K562 (cell line): ENCODE measurements around the gene NPDC1. TPM values are rescaled to one million over a fixed set of nuclear protein-coding genes. Genes with fewer than 3 reads are reported as not detected.

Experiments
- ATAC-seq: fragments of 200-7000 bp; cut with Tn5 transposase; 3 replicates; pipeline ENCODE4 v1.9.1; 2020; ENCODE audit warnings: moderate library complexity
- BruUV-seq: library from RNA; stranded (reverse); fragments of 400-500 nt; replicated peaks from 2 replicates; lab custom pipeline; 2021; lab: Mats Ljungman, UMichigan
- CTCF ChIA-PET: fragments of 300-600 bp; formaldehyde crosslinking; extraction: SDS; loops from one replicate; lab custom pipeline; 2021; ENCODE audit warnings: low intra/inter-chr PET ratio; lab: Yijun Ruan, JAX
- POLR2A ChIA-PET: fragments of 300-600, 350-650 bp; sonication (Branson Sonifier 250); formaldehyde crosslinking; extraction: SDS; loops from one replicate; lab custom pipeline; 2021; ENCODE audit warnings: antibody characterized with exemption, inconsistent platforms; lab: Yijun Ruan, JAX
- DNase-seq, 4 experiments: peaks; one replicate each; pipeline versions ENCODE4 v3.0.0 to v3.0.0-alpha.2; 2011 to 2018; ENCODE audit warnings: low spot score in 3 of 4, mixed read lengths in 3 of 4; ENCODE audit errors: extremely low read depth in 1 of 4
- FAIRE-seq: peaks from 2 replicates; lab custom pipeline; 2011; peaks lifted over from hg19 to GRCh38; lab: Jason Lieb, UNC
- H2AFZ ChIP-seq: 2 replicates; pipeline ENCODE4 v1.6.0; 2011; ENCODE audit warnings: low read depth, low read length, control low read depth, inconsistent platforms
- H3K27ac ChIP-seq: fragments of 200-600 bp; 3 replicates; pipeline ENCODE4 v1.8.0; 2011; ENCODE audit warnings: low read depth, mild to moderate bottlenecking, control low read depth, inconsistent platforms, low read length, moderate library complexity, mixed read lengths; ENCODE audit errors: extremely low read depth
- H3K27me3 ChIP-seq, 2 experiments: fragments of 300-600 bp in 1 of 2; 2 replicates in 1 of 2; 3 replicates in 1 of 2; pipeline versions ENCODE4 v1.6.0 to v1.8.0; 2011; ENCODE audit warnings: inconsistent platforms in 2 of 2, low read length in 2 of 2, mild to moderate bottlenecking in 1 of 2, mixed read lengths in 1 of 2, moderate library complexity in 1 of 2; ENCODE audit not compliant: control insufficient read depth in 2 of 2, insufficient read depth in 2 of 2
- H3K36me3 ChIP-seq: fragments of 300-600 bp; 3 replicates; pipeline ENCODE4 v1.8.0; 2011; ENCODE audit warnings: mild to moderate bottlenecking, low read length, inconsistent platforms; ENCODE audit not compliant: control insufficient read depth, insufficient read depth
- H3K4me1 ChIP-seq, 2 experiments: fragments of 200-600 bp in 1 of 2; replicated peaks in 1 of 2; 2 replicates in 1 of 2; 3 replicates in 1 of 2; pipeline versions ENCODE4 v1.5.1 to v1.8.0; 2011; ENCODE audit warnings: inconsistent platforms in 2 of 2, low read length in 2 of 2, mild to moderate bottlenecking in 1 of 2, mixed read lengths in 1 of 2, moderate library complexity in 1 of 2; ENCODE audit not compliant: control insufficient read depth in 2 of 2, insufficient read depth in 2 of 2
- H3K4me2 ChIP-seq: 2 replicates; pipeline ENCODE4 v1.6.1; 2011; ENCODE audit warnings: low read length, control low read depth, inconsistent platforms, mixed read lengths; ENCODE audit not compliant: insufficient read depth
- H3K4me3 ChIP-seq: fragments of 200-600 bp; sonication (generic), shearing (Covaris generic); 2 replicates; pipeline ENCODE4 v1.5.1; 2016; ENCODE audit warnings: control low read depth, inconsistent platforms
- H3K79me2 ChIP-seq: fragments of 200-600 bp; 3 replicates; pipeline ENCODE4 v1.8.0; 2011; ENCODE audit warnings: low read length, inconsistent platforms; ENCODE audit not compliant: control insufficient read depth, insufficient read depth
- H3K9ac ChIP-seq, 2 experiments: 2 replicates each; pipeline versions ENCODE4 v1.6.0 to v1.6.1; 2011; ENCODE audit warnings: low read depth in 2 of 2, low read length in 2 of 2, control low read depth in 1 of 2, inconsistent platforms in 1 of 2, mild to moderate bottlenecking in 1 of 2, mixed read lengths in 1 of 2; ENCODE audit not compliant: insufficient read depth in 1 of 2
- H3K9me1 ChIP-seq: one replicate; pipeline ENCODE4 v1.6.0; 2011; ENCODE audit warnings: inconsistent platforms, mild to moderate bottlenecking, low read length, moderate library complexity; ENCODE audit not compliant: control insufficient read depth, insufficient read depth
- H3K9me3 ChIP-seq: replicated peaks from 2 replicates; pipeline ENCODE4 v1.5.1; 2011; ENCODE audit warnings: low read depth, low read length, inconsistent platforms; ENCODE audit not compliant: control insufficient read depth, insufficient read depth
- H4K20me1 ChIP-seq: replicated peaks from 2 replicates; pipeline ENCODE4 v1.6.1; 2011; ENCODE audit warnings: low read length, inconsistent platforms, mixed read lengths; ENCODE audit not compliant: control insufficient read depth, insufficient read depth
- FOS ChIP-seq: IDR thresholded peaks from 3 replicates; pipeline ENCODE4 v1.6.1; 2011; ENCODE audit not compliant: insufficient read length; ENCODE audit errors: extremely low read depth
- LEF1 ChIP-seq: fragments of 450-650 bp; IDR thresholded peaks from 2 replicates; pipeline ENCODE4 v1.6.1; 2016; ENCODE audit warnings: mild to moderate bottlenecking
- MCM2 ChIP-seq: fragments of 450-650 bp; IDR thresholded peaks from 2 replicates; pipeline ENCODE4 v1.6.1; 2017; ENCODE audit warnings: low read depth, mild to moderate bottlenecking
- MEIS2 ChIP-seq: fragments of 450-650 bp; IDR thresholded peaks from 2 replicates; pipeline ENCODE4 v1.6.1; 2014; ENCODE audit warnings: mild to moderate bottlenecking; ENCODE audit not compliant: partially characterized antibody
- MYNN ChIP-seq, 2 experiments: sonication (generic); formaldehyde crosslinking in 1 of 2; IDR thresholded peaks; 2 replicates each; pipeline versions ENCODE4 v1.5.0 to v1.6.1; 2016 to 2020; ENCODE audit warnings: antibody characterized with exemption in 1 of 2, missing genetic modification reagents in 1 of 2
- NFRKB ChIP-seq: fragments of 450-650 bp; IDR thresholded peaks from 2 replicates; pipeline ENCODE4 v1.6.1; 2016; ENCODE audit warnings: low read depth
- SRSF7 ChIP-seq: fragments of 200-400 bp; formaldehyde crosslinking; optimal IDR thresholded peaks from 2 replicates; pipeline ENCODE3; 2017; ENCODE audit warnings: mild to moderate bottlenecking, low read depth, low read length
- STAT5A ChIP-seq: IDR thresholded peaks from 2 replicates; pipeline ENCODE4 v1.6.1; 2012; ENCODE audit warnings: low read length, inconsistent platforms, borderline replicate concordance
- TAF7 ChIP-seq: fragments of 450-650 bp; IDR thresholded peaks from 2 replicates; pipeline ENCODE4 v1.6.1; 2016; ENCODE audit warnings: missing genetic modification characterization, missing compliant biosample characterization
- WGBS: fragments of 100-300 bp; shearing (Covaris generic); methylation state at CpG from one replicate; pipeline ENCODE4 v1.1.6; 2016; ENCODE audit warnings: low coverage, mixed read lengths; ENCODE audit not compliant: insufficient coverage; ENCODE audit errors: missing lambda C conversion rate; 5-methylcytosine and 5-hydroxymethylcytosine counted together
- in situ Hi-C: fragments of 300-500 bp; cut with MboI; formaldehyde crosslinking; loops from 4 replicates; pipeline ENCODE4 v1.15.0; 2018; ENCODE audit warnings: inconsistent platforms, mixed read lengths
- intact Hi-C: fragments of 100-400 bp; cut with micrococcal nuclease; formaldehyde crosslinking; loops from 2 replicates; pipeline ENCODE4 v1.14.2; 2022
- polyA plus RNA-seq, 8 experiments: library from polyadenylated mRNA; depleted of rRNA in 4 of 8; stranded (reverse) in 5 of 8; unstranded in 3 of 8; fragments of >200 nt; fragmentation: Nextera tagmentation in 2 of 8; fragmentation: Illumina TruSeq in 1 of 8; extraction: Ambion mirVana in 2 of 8; extraction: Trizol in 1 of 8; gene quantifications; 2 replicates each; pipeline versions ENCODE4 v1.2.1 to v1.2.3, GENCODE V29; 2011 to 2014; ENCODE audit warnings: inconsistent platforms in 1 of 8, missing spikeins in 1 of 8
- total RNA-seq, 7 experiments: library from RNA; depleted of rRNA in 6 of 7; stranded (reverse); fragments of >200 nt in 6 of 7; fragmentation: Illumina TruSeq in 2 of 7; extraction: Trizol in 2 of 7; gene quantifications; 2 replicates each; pipeline versions ENCODE4 v1.2.1 to v1.2.3, GENCODE V29; 2011 to 2021; ENCODE audit warnings: low replicate concordance in 1 of 7
- TF ChIP-seq, protein P1 (sequence below): IDR thresholded peaks from 3 replicates; pipeline ENCODE4 v1.6.1; 2011; ENCODE audit warnings: borderline replicate concordance, mild to moderate bottlenecking; ENCODE audit not compliant: insufficient read length, insufficient read depth
- TF ChIP-seq, protein P2 (sequence below): fragments of 250-450 bp; sonication (Bioruptor Pico); IDR thresholded peaks from 2 replicates; pipeline ENCODE4 v1.8.0; 2021; ENCODE audit warnings: moderate library complexity, mild to moderate bottlenecking, inconsistent platforms

The NPDC1 gene
- total and polyA plus RNA-seq, 9 of the 15 experiments (the other 6 are each of a cell fraction or from before 2014, with no cell fraction given): 0.06 to 2.1 (median 0.53) TPM; not detected in 3

DNA sequence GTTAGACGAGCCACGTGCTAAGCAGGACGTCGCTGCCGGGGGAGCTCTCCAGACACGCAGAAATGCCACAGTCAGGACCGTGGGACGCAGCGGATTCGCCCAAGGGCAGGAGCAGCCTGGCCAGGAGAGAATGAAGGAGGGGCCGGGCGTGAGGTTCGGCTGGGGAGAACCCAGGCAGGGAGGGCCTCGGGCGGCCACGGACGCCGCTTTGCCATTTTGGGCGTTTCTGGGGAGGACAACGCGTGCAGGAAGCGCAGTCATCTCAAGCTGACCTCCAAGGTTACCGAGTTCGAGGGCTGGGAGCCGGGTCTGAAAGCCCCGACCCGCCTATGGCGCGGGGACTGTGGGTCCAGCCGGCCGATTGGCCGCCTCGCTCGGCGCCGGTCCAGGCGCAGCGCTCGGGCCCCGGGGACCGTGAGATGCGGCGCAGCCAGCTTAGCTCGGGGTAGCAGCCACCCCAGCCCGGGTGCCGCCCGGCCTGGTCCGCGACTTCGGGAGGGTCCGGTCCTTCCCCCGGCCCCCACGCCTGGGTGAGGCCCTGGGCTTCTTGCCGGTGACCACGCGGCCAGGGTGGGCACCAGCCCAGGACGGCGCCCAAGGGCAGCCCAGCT lies 40.0 kb upstream of the NPDC1 start:
- Histone ChIP-seq H3K4me2 (peak overlapping the region; percentile 86), H3K9me3 (no peaks in the 10 kb centered on the region), H4K20me1 (no peaks in the 10 kb centered on the region), H2AFZ (peak overlapping the region; percentile 64), H3K27me3 (no peaks in the 10 kb centered on the region), H3K9ac (peak overlapping the region; percentile 82 to 94), H3K27ac (peak overlapping the region; percentile 87), H3K9me1 (no peaks in the 10 kb centered on the region), H3K4me1 (peaks cover 32 to 69% of the 10 kb centered on the region in 2 experiments; a peak in 4 of 5 replicates), H3K79me2 (peaks cover 30% of the 10 kb centered on the region), H3K4me3 (peak overlapping the region; percentile 59), H3K36me3 (peaks cover 26% of the 10 kb centered on the region)
- in situ Hi-C loops (no loop called here), intact Hi-C loops (loop anchor here (2.0 kb wide), 2 partner anchors 17 to 65 kb away; no protein-coding TSS in a partner anchor)
- ATAC-seq: peak; percentile 35
- ChIA-PET POLR2A (interaction anchor here (0.6 to 3.3 kb wide), 12 partner anchors 11 to 279 kb away, joined by 3 to 18 read pairs (median 4); partner anchors contain the start of genes RABL6, RNF224, SAPCD2 and TUBB4B), CTCF (interaction anchor here (1.2 kb wide), 1 partner anchor 141 kb away, joined by 6 read pairs; the partner anchor contains the start of gene RNF224)
- BruUV-seq: TSS peak; percentile 87
- DNase-seq: peak in 2 of 4 experiments; percentile 40 to 57
- under 1% methylated on average over 56 of the region's 58 CpGs for WGBS
- peak; percentile 80 for FAIRE-seq
- TF ChIP-seq MCM2: no peak
- TF ChIP-seq MEIS2: no peak
- TF ChIP-seq SRSF7: no peak
- TF ChIP-seq, protein P1, sequence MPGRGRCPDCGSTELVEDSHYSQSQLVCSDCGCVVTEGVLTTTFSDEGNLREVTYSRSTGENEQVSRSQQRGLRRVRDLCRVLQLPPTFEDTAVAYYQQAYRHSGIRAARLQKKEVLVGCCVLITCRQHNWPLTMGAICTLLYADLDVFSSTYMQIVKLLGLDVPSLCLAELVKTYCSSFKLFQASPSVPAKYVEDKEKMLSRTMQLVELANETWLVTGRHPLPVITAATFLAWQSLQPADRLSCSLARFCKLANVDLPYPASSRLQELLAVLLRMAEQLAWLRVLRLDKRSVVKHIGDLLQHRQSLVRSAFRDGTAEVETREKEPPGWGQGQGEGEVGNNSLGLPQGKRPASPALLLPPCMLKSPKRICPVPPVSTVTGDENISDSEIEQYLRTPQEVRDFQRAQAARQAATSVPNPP: no peak
- TF ChIP-seq LEF1: no peak
- TF ChIP-seq STAT5A: no peak
- TF ChIP-seq NFRKB: 0 out of 2 replicates have a peak, but pooled peaks have one; percentile 35
- TF ChIP-seq FOS: no peak
- TF ChIP-seq MYNN (IDR thresholded peaks at IDR 0.05): no peak
- no peak for TF ChIP-seq MYNN (CRISPR knock-in tag; IDR thresholded peaks at IDR 0.05)
- TF ChIP-seq, protein P2, sequence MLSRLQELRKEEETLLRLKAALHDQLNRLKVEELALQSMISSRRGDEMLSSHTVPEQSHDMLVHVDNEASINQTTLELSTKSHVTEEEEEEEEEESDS: no peak
- TF ChIP-seq TAF7: no peak
